ENCODE data around the gene LRRC45. TPM values are rescaled to one million over a fixed set of nuclear protein-coding genes. Genes with fewer than 3 reads are reported as not detected.

Gene LRRC45
- total RNA-seq, 3 donors from 2014 or later (not counting 1 experiment from before 2014, with no cell fraction given), result 15.9 to 21.6 (median 16.8) TPM

DNA sequence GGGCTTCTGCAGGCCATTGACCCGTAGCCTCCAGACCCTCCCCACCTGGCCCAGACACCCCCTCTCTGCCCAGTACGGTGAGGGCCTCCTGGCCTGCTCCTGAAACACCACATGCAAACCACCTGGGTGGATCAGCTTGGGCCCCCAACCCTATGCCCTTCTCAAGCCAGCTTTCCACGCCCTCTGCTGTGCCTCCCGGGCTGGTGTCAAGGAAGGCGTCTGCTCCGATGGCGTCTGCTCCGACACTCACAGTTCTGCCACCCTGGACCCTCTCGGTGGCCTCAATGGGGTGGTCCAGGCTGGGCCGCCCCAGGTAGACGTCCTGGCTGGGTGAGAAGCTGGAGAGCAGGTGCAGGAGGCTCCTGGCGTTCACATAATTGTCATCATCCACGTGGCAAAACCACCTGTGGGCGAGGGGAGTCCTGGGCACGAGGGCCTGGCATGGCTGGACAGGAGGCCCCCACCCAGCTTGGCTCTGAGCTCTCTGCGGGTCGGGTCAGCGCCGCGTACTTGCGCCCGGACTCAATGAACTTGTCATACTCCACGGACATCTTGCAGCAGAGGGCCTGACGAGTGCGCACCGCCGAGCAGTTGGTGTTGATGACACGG lies 27.2 kb downstream of the LRRC45 start:
- intact Hi-C loops (cut with micrococcal nuclease), result no loop called here
- H3K4me1 ChIP-seq (ENCODE audit: control insufficient read depth, insufficient read depth, low read length), result peaks cover 30% of the 10 kb centered on the region
- H3K4me3 ChIP-seq (ENCODE audit: low read length), result no peak overlapping the region
- peaks cover 15% of the 10 kb centered on the region for H3K36me3 ChIP-seq (ENCODE audit: control insufficient read depth, insufficient read depth, low read length)
- peak overlapping the region in 1 of 2 donors; percentile 71 for H3K27ac Mint-ChIP-seq
- TF ChIP-seq, protein P1, sequence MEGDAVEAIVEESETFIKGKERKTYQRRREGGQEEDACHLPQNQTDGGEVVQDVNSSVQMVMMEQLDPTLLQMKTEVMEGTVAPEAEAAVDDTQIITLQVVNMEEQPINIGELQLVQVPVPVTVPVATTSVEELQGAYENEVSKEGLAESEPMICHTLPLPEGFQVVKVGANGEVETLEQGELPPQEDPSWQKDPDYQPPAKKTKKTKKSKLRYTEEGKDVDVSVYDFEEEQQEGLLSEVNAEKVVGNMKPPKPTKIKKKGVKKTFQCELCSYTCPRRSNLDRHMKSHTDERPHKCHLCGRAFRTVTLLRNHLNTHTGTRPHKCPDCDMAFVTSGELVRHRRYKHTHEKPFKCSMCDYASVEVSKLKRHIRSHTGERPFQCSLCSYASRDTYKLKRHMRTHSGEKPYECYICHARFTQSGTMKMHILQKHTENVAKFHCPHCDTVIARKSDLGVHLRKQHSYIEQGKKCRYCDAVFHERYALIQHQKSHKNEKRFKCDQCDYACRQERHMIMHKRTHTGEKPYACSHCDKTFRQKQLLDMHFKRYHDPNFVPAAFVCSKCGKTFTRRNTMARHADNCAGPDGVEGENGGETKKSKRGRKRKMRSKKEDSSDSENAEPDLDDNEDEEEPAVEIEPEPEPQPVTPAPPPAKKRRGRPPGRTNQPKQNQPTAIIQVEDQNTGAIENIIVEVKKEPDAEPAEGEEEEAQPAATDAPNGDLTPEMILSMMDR (IDR thresholded peaks at IDR 0.05), result no peak
- no peak overlapping the region for H3K27ac ChIP-seq (ENCODE audit: low read length)
- DNase-seq (no peak), ATAC-seq (no peak)
- no peaks in the 10 kb centered on the region for H3K9me3 Mint-ChIP-seq
- peak overlapping the region; percentile 87 for H3K4me3 Mint-ChIP-seq
- H3K27me3 ChIP-seq (ENCODE audit: control insufficient read depth, insufficient read depth, low read length), result no peaks in the 10 kb centered on the region
- WGBS (ENCODE audit: insufficient coverage), result 95% methylated on average over 28 of the region's 28 CpGs
- no peaks in the 10 kb centered on the region for H3K36me3 Mint-ChIP-seq
- H3K27me3 Mint-ChIP-seq (ENCODE audit: low read depth in 2 of 2), result no peaks in the 10 kb centered on the region
- peaks cover 0 to 16% of the 10 kb centered on the region in 2 donors for H3K4me1 Mint-ChIP-seq
- no peaks in the 10 kb centered on the region for H3K9me3 ChIP-seq (ENCODE audit: control insufficient read depth, insufficient read depth, low read length)

DNA sequence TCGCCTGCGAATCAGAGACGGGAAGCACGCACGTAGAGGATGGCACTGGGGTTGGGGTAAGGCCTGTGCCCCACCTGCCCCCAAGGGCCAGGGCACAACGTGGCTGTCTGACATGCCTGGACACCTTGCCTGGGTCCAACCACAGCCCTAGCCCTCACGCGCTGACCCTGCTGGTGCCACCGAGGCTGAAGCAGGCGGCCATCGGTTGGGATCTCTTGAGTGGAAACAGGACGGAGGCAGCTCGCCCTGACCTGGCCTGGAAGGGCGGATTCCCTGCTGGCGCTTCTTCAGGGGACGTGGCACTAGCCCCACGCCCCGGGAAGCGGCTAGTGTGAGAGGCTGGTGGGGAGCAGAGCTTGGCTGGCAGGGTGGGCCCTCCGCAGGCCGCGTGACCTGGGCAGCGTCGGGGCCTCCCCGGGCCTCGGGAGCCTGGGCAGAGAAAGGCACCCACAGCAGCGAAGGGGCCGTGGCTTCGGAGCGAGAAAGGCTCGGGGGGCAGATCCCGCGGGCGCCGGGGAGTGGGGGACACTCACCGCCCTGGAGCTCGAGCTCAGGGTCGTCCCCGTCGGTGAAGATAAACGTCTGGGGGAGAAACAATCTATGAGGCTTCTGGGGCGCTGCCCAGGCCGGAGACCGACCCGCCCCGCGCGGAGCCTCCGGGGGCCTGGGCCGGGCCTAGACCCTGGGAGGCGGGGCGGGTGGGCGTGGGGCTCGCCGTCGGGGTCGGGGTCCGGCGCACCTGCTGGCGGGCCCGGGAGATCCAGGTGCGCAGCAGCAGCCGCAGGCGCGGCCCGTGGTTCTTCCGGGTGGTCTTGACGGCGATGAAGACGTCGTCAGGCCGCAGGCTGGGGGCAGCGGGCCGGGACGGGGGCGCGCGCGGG lies 27.9 kb downstream of the LRRC45 start:
- no peak overlapping the region for H3K27ac ChIP-seq (ENCODE audit: low read length)
- intact Hi-C loops (cut with micrococcal nuclease), result loop anchor here (1.0 kb wide), 1 partner anchor 14 kb away; the partner anchor contains the start of gene DCXR
- H3K4me1 Mint-ChIP-seq, result peaks cover 0 to 16% of the 10 kb centered on the region in 2 donors
- H3K4me1 ChIP-seq (ENCODE audit: control insufficient read depth, insufficient read depth, low read length), result peaks cover 30% of the 10 kb centered on the region
- peak in 2 of 3 donors; percentile 9 to 10 for ATAC-seq
- no peaks in the 10 kb centered on the region for H3K27me3 ChIP-seq (ENCODE audit: control insufficient read depth, insufficient read depth, low read length)
- no peaks in the 10 kb centered on the region for H3K36me3 Mint-ChIP-seq
- no peaks in the 10 kb centered on the region for H3K9me3 ChIP-seq (ENCODE audit: control insufficient read depth, insufficient read depth, low read length)
- no peak for DNase-seq
- TF ChIP-seq, protein P1 (IDR thresholded peaks at IDR 0.05), result no peak
- H3K27ac Mint-ChIP-seq, result peak overlapping the region in 1 of 2 donors; percentile 71
- H3K27me3 Mint-ChIP-seq (ENCODE audit: low read depth in 2 of 2), result no peaks in the 10 kb centered on the region
- H3K36me3 ChIP-seq (ENCODE audit: control insufficient read depth, insufficient read depth, low read length), result peaks cover 21% of the 10 kb centered on the region
- no peaks in the 10 kb centered on the region for H3K9me3 Mint-ChIP-seq
- 21% methylated on average over 79 of the region's 79 CpGs for WGBS (ENCODE audit: insufficient coverage)
- peak overlapping the region; percentile 87 for H3K4me3 Mint-ChIP-seq
- peak overlapping the region; percentile 28 for H3K4me3 ChIP-seq (ENCODE audit: low read length)

DNA sequence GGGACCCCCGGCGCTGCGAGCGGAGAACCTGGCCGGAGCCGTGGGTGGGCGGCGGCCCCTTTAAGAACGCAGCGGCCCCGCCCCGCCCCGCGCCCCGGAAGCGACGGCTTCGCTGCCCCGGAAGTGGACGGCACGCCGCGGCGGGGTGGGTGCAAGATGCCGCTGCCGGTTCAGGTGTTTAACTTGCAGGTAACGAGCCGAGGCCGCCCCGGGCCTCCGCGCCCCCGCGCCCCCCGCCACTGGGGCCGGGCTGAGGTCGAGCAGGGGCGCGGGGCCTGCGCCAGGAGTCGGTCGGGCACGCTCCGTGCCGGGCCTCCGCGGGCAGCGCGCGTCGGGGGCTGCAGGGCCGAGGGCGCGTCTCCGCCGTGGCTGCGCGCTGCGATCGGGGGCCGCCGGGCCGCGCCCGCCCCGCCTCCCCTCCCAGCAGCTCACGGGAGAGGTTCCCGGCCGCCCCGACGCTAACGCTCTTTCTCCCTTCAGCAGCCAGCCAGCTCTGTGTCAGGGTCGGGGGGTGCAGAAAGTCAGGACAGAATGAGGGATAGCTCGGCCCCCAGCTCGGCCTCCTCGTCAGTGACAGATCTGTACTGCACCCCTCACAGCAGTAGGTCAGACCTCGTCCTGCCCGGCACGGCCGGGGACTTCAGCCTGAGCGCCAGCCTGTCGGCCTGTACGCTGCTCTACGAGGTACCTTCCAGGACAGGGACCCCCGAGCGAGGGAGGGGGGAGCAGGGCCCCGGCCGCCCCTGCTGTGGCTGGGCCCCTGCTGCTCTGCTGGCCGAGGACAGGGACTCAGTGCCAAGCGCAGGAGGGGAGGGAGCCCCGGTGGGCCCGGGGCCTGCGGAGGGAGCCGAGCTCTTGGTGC lies 28.9 kb downstream of the LRRC45 start, which contains the start of the genes GPS1 and RFNG:
Gene GPS1, plus strand, starts transcription at position 123 of the 862 bp plus-strand sequence. Its CDS starts 34 bp downstream, at position 157.
Gene RFNG, minus strand, starts transcription at position 36 of the 862 bp plus-strand sequence. CDS start 45 bp downstream, outside the sequence.
- Histone ChIP-seq H3K27me3 (ENCODE audit: control insufficient read depth, insufficient read depth, low read length) (no peaks in the 10 kb centered on the region), H3K36me3 (ENCODE audit: control insufficient read depth, insufficient read depth, low read length) (peaks cover 29% of the 10 kb centered on the region), H3K9me3 (ENCODE audit: control insufficient read depth, insufficient read depth, low read length) (no peaks in the 10 kb centered on the region), H3K27ac (ENCODE audit: low read length) (no peak within 1 kb of the TSS), H3K4me1 (ENCODE audit: control insufficient read depth, insufficient read depth, low read length) (peaks cover 30% of the 10 kb centered on the region), H3K4me3 (ENCODE audit: low read length) (peak within 1 kb of the TSS; percentile 77)
- peak; percentile 73 to 86 for DNase-seq
- under 1% methylated on average over 94 of the region's 94 CpGs for WGBS (ENCODE audit: insufficient coverage)
- Mint-ChIP-seq H3K4me1 (peaks cover 0 to 16% of the 10 kb centered on the region in 2 donors), H3K36me3 (no peaks in the 10 kb centered on the region), H3K27me3 (ENCODE audit: low read depth in 2 of 2) (no peaks in the 10 kb centered on the region), H3K27ac (peak within 1 kb of the TSS in 1 of 2 donors; percentile 71), H3K4me3 (peak within 1 kb of the TSS; percentile 87), H3K9me3 (no peaks in the 10 kb centered on the region)
- TF ChIP-seq, protein P1 (IDR thresholded peaks at IDR 0.05), result no peak
- intact Hi-C loops (cut with micrococcal nuclease), result loop anchor here (1.0 kb wide), 1 partner anchor 15 kb away; the partner anchor contains the start of gene DCXR
- peak; percentile 86 to 97 (median 95) for ATAC-seq

All from natural killer cell (primary cell).